Measurements from ENCODE around the gene THYN1.

DNA sequence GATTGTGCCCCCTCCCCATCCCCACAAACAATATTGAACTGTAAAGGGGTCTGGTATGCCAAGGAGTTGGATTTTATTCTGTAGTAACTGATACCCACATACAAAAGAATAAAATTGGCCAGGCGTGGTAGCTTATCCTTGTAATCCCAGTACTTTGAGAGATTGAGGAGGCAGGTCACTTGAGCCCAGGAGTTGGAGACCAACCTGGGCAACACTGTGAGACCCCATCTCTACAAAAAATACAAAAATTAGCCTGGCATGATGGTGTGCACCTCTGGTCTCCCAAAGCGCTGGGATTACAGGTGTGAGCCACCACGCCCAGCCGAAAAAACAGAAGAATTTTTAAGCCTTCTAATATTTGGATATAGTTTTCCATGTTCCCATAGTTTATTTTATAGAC is 18.8 kb upstream of the THYN1 start:
- TF ChIP-seq, protein P1, sequence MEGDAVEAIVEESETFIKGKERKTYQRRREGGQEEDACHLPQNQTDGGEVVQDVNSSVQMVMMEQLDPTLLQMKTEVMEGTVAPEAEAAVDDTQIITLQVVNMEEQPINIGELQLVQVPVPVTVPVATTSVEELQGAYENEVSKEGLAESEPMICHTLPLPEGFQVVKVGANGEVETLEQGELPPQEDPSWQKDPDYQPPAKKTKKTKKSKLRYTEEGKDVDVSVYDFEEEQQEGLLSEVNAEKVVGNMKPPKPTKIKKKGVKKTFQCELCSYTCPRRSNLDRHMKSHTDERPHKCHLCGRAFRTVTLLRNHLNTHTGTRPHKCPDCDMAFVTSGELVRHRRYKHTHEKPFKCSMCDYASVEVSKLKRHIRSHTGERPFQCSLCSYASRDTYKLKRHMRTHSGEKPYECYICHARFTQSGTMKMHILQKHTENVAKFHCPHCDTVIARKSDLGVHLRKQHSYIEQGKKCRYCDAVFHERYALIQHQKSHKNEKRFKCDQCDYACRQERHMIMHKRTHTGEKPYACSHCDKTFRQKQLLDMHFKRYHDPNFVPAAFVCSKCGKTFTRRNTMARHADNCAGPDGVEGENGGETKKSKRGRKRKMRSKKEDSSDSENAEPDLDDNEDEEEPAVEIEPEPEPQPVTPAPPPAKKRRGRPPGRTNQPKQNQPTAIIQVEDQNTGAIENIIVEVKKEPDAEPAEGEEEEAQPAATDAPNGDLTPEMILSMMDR (IDR thresholded peaks at IDR 0.05), result no peak
- TF ChIP-seq POLR2A (IDR thresholded peaks at IDR 0.05), result no peak

Data from Peyer's patch (tissue), 4 donors.